K562 (cell line): ENCODE results near the gene ARHGAP32. TPM values are rescaled to one million over a fixed set of nuclear protein-coding genes. Genes with fewer than 3 reads are reported as not detected.

Source experiments
- ATAC-seq: fragments of 200-7000 bp; cut with Tn5 transposase; 3 replicates; pipeline ENCODE4 v1.9.1; 2020; ENCODE audit warnings: moderate library complexity
- BruUV-seq: library from RNA; stranded (reverse); fragments of 400-500 nt; replicated peaks from 2 replicates; lab custom pipeline; 2021; lab: Mats Ljungman, UMichigan
- CTCF ChIA-PET: fragments of 300-600 bp; formaldehyde crosslinking; extraction: SDS; loops from one replicate; lab custom pipeline; 2021; ENCODE audit warnings: low intra/inter-chr PET ratio; lab: Yijun Ruan, JAX
- POLR2A ChIA-PET: fragments of 300-600, 350-650 bp; sonication (Branson Sonifier 250); formaldehyde crosslinking; extraction: SDS; loops from one replicate; lab custom pipeline; 2021; ENCODE audit warnings: antibody characterized with exemption, inconsistent platforms; lab: Yijun Ruan, JAX
- DNase-seq, 4 experiments: peaks; one replicate each; pipeline versions ENCODE4 v3.0.0 to v3.0.0-alpha.2; 2011 to 2018; ENCODE audit warnings: low spot score in 3 of 4, mixed read lengths in 3 of 4; ENCODE audit errors: extremely low read depth in 1 of 4
- FAIRE-seq: peaks from 2 replicates; lab custom pipeline; 2011; peaks lifted over from hg19 to GRCh38; lab: Jason Lieb, UNC
- H2AFZ ChIP-seq: 2 replicates; pipeline ENCODE4 v1.6.0; 2011; ENCODE audit warnings: low read depth, low read length, control low read depth, inconsistent platforms
- H3K27ac ChIP-seq: fragments of 200-600 bp; 3 replicates; pipeline ENCODE4 v1.8.0; 2011; ENCODE audit warnings: low read depth, mild to moderate bottlenecking, control low read depth, inconsistent platforms, low read length, moderate library complexity, mixed read lengths; ENCODE audit errors: extremely low read depth
- H3K27me3 ChIP-seq, 2 experiments: fragments of 300-600 bp in 1 of 2; 2 replicates in 1 of 2; 3 replicates in 1 of 2; pipeline versions ENCODE4 v1.6.0 to v1.8.0; 2011; ENCODE audit warnings: inconsistent platforms in 2 of 2, low read length in 2 of 2, mild to moderate bottlenecking in 1 of 2, mixed read lengths in 1 of 2, moderate library complexity in 1 of 2; ENCODE audit not compliant: control insufficient read depth in 2 of 2, insufficient read depth in 2 of 2
- H3K36me3 ChIP-seq: fragments of 300-600 bp; 3 replicates; pipeline ENCODE4 v1.8.0; 2011; ENCODE audit warnings: mild to moderate bottlenecking, low read length, inconsistent platforms; ENCODE audit not compliant: control insufficient read depth, insufficient read depth
- H3K4me1 ChIP-seq, 2 experiments: fragments of 200-600 bp in 1 of 2; replicated peaks in 1 of 2; 2 replicates in 1 of 2; 3 replicates in 1 of 2; pipeline versions ENCODE4 v1.5.1 to v1.8.0; 2011; ENCODE audit warnings: inconsistent platforms in 2 of 2, low read length in 2 of 2, mild to moderate bottlenecking in 1 of 2, mixed read lengths in 1 of 2, moderate library complexity in 1 of 2; ENCODE audit not compliant: control insufficient read depth in 2 of 2, insufficient read depth in 2 of 2
- H3K4me2 ChIP-seq: 2 replicates; pipeline ENCODE4 v1.6.1; 2011; ENCODE audit warnings: low read length, control low read depth, inconsistent platforms, mixed read lengths; ENCODE audit not compliant: insufficient read depth
- H3K4me3 ChIP-seq: fragments of 200-600 bp; sonication (generic), shearing (Covaris generic); 2 replicates; pipeline ENCODE4 v1.5.1; 2016; ENCODE audit warnings: control low read depth, inconsistent platforms
- H3K79me2 ChIP-seq: fragments of 200-600 bp; 3 replicates; pipeline ENCODE4 v1.8.0; 2011; ENCODE audit warnings: low read length, inconsistent platforms; ENCODE audit not compliant: control insufficient read depth, insufficient read depth
- H3K9ac ChIP-seq, 2 experiments: 2 replicates each; pipeline versions ENCODE4 v1.6.0 to v1.6.1; 2011; ENCODE audit warnings: low read depth in 2 of 2, low read length in 2 of 2, control low read depth in 1 of 2, inconsistent platforms in 1 of 2, mild to moderate bottlenecking in 1 of 2, mixed read lengths in 1 of 2; ENCODE audit not compliant: insufficient read depth in 1 of 2
- H3K9me1 ChIP-seq: one replicate; pipeline ENCODE4 v1.6.0; 2011; ENCODE audit warnings: inconsistent platforms, mild to moderate bottlenecking, low read length, moderate library complexity; ENCODE audit not compliant: control insufficient read depth, insufficient read depth
- H3K9me3 ChIP-seq: replicated peaks from 2 replicates; pipeline ENCODE4 v1.5.1; 2011; ENCODE audit warnings: low read depth, low read length, inconsistent platforms; ENCODE audit not compliant: control insufficient read depth, insufficient read depth
- H4K20me1 ChIP-seq: replicated peaks from 2 replicates; pipeline ENCODE4 v1.6.1; 2011; ENCODE audit warnings: low read length, inconsistent platforms, mixed read lengths; ENCODE audit not compliant: control insufficient read depth, insufficient read depth
- BDP1 ChIP-seq: IDR thresholded peaks from 3 replicates; pipeline ENCODE4 v1.6.1; 2011; ENCODE audit not compliant: insufficient read length, insufficient read depth
- BMI1 ChIP-seq: fragments of 150-350 bp; IDR thresholded peaks from 2 replicates; pipeline ENCODE4 v1.6.1; 2014; ENCODE audit warnings: low read length
- BRF1 ChIP-seq: IDR thresholded peaks from 3 replicates; pipeline ENCODE4 v1.6.1; 2011; ENCODE audit warnings: borderline replicate concordance, mild to moderate bottlenecking; ENCODE audit not compliant: insufficient read length; ENCODE audit errors: extremely low read depth
- COPS2 ChIP-seq: fragments of 450-650 bp; conservative IDR thresholded peaks from 2 replicates; pipeline ENCODE4 v1.6.1; 2016; ENCODE audit warnings: mild to moderate bottlenecking, moderate library complexity
- EGR1 ChIP-seq: fragments of 450-650 bp; conservative IDR thresholded peaks from 2 replicates; pipeline ENCODE4 v1.6.1; 2017; ENCODE audit warnings: mild to moderate bottlenecking
- EHMT2 ChIP-seq: fragments of 450-650 bp; IDR thresholded peaks from 2 replicates; pipeline ENCODE4 v1.6.1; 2018; ENCODE audit warnings: antibody characterized with exemption
- GABPB2 ChIP-seq: fragments of 250-450 bp; sonication (Bioruptor Pico); conservative IDR thresholded peaks from 2 replicates; pipeline ENCODE4 v1.5.1; 2021; ENCODE audit warnings: mild to moderate bottlenecking
- KAT8 ChIP-seq: fragments of 450-650 bp; IDR thresholded peaks from 2 replicates; pipeline ENCODE4 v1.6.1; 2016; ENCODE audit warnings: low read depth, mild to moderate bottlenecking
- PURB ChIP-seq: sonication (generic); formaldehyde crosslinking; IDR thresholded peaks from 2 replicates; pipeline ENCODE4 v1.9.0; 2021; ENCODE audit warnings: low read depth, mild to moderate bottlenecking, missing genetic modification reagents
- RBM14 ChIP-seq: fragments of 200-400 bp; formaldehyde crosslinking; IDR thresholded peaks from 2 replicates; pipeline ENCODE4 v1.6.1; 2018; ENCODE audit warnings: low read depth, mild to moderate bottlenecking, low read length, moderate library complexity, borderline replicate concordance; ENCODE audit not compliant: insufficient read depth
- TSC22D4 ChIP-seq: fragments of 450-650 bp; IDR thresholded peaks from 2 replicates; pipeline ENCODE4 v1.6.1; 2016; ENCODE audit warnings: missing genetic modification characterization, missing biosample characterization, control low read depth
- YY1 ChIP-seq, 3 experiments: IDR thresholded peaks; 2 replicates each; pipeline ENCODE4 v1.6.1; 2011; ENCODE audit warnings: low read length in 2 of 3, mild to moderate bottlenecking in 2 of 3, moderate library complexity in 2 of 3, borderline replicate concordance in 1 of 3, control low read depth in 1 of 3, low read depth in 1 of 3; ENCODE audit not compliant: insufficient read depth in 3 of 3, insufficient replicate concordance in 2 of 3, control insufficient read depth in 1 of 3, insufficient read length in 1 of 3; ENCODE audit errors: extremely low read depth in 1 of 3
- ZNF77 ChIP-seq: fragments of 250-450 bp; sonication (Bioruptor Pico); IDR thresholded peaks from 2 replicates; pipeline ENCODE4 v1.5.0; 2020
- WGBS: fragments of 100-300 bp; shearing (Covaris generic); methylation state at CpG from one replicate; pipeline ENCODE4 v1.1.6; 2016; ENCODE audit warnings: low coverage, mixed read lengths; ENCODE audit not compliant: insufficient coverage; ENCODE audit errors: missing lambda C conversion rate; 5-methylcytosine and 5-hydroxymethylcytosine counted together
- in situ Hi-C: fragments of 300-500 bp; cut with MboI; formaldehyde crosslinking; loops from 4 replicates; pipeline ENCODE4 v1.15.0; 2018; ENCODE audit warnings: inconsistent platforms, mixed read lengths
- intact Hi-C: fragments of 100-400 bp; cut with micrococcal nuclease; formaldehyde crosslinking; loops from 2 replicates; pipeline ENCODE4 v1.14.2; 2022
- polyA plus RNA-seq, 8 experiments: library from polyadenylated mRNA; depleted of rRNA in 4 of 8; stranded (reverse) in 5 of 8; unstranded in 3 of 8; fragments of >200 nt; fragmentation: Nextera tagmentation in 2 of 8; fragmentation: Illumina TruSeq in 1 of 8; extraction: Ambion mirVana in 2 of 8; extraction: Trizol in 1 of 8; gene quantifications; 2 replicates each; pipeline versions ENCODE4 v1.2.1 to v1.2.3, GENCODE V29; 2011 to 2014; ENCODE audit warnings: inconsistent platforms in 1 of 8, missing spikeins in 1 of 8
- total RNA-seq, 7 experiments: library from RNA; depleted of rRNA in 6 of 7; stranded (reverse); fragments of >200 nt in 6 of 7; fragmentation: Illumina TruSeq in 2 of 7; extraction: Trizol in 2 of 7; gene quantifications; 2 replicates each; pipeline versions ENCODE4 v1.2.1 to v1.2.3, GENCODE V29; 2011 to 2021; ENCODE audit warnings: low replicate concordance in 1 of 7
- TF ChIP-seq, protein P1 (sequence below): fragments of 450-650 bp; IDR thresholded peaks from 2 replicates; pipeline ENCODE4 v1.6.1; 2016; ENCODE audit warnings: low read depth

Gene ARHGAP32
- total and polyA plus RNA-seq, 9 of the 15 experiments (the other 6 are each of a cell fraction or from before 2014, with no cell fraction given): 0.18 TPM; not detected in 8

DNA sequence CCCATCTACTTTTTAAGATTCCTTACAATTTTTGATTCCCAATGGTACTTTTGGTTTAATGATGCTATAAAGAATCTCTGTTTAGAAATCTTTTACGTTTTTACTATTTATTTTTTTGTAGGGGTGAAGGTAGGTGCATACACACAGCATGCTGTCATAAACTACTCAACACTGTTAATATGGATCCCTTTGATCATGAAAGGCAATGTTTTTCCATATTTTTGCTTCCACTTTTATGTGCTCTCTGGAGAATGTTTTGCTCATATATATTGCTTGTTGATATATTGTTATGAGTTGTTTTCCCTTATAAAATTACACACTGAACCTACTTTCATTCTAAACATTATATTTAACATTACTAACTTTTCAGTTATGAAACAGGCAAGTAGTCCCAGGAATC lies 125.9 kb downstream of the ARHGAP32 start:
- no peak for TF ChIP-seq KAT8
- TF ChIP-seq TSC22D4 (tag): no peak
- TF ChIP-seq EHMT2: no peak
- no peak for TF ChIP-seq GABPB2 (CRISPR knock-in tag)
- TF ChIP-seq BRF1: no peak
- TF ChIP-seq BMI1: no peak
- no peak for TF ChIP-seq ZNF77
- no peak for TF ChIP-seq PURB (CRISPR knock-in tag)
- TF ChIP-seq, protein P1, sequence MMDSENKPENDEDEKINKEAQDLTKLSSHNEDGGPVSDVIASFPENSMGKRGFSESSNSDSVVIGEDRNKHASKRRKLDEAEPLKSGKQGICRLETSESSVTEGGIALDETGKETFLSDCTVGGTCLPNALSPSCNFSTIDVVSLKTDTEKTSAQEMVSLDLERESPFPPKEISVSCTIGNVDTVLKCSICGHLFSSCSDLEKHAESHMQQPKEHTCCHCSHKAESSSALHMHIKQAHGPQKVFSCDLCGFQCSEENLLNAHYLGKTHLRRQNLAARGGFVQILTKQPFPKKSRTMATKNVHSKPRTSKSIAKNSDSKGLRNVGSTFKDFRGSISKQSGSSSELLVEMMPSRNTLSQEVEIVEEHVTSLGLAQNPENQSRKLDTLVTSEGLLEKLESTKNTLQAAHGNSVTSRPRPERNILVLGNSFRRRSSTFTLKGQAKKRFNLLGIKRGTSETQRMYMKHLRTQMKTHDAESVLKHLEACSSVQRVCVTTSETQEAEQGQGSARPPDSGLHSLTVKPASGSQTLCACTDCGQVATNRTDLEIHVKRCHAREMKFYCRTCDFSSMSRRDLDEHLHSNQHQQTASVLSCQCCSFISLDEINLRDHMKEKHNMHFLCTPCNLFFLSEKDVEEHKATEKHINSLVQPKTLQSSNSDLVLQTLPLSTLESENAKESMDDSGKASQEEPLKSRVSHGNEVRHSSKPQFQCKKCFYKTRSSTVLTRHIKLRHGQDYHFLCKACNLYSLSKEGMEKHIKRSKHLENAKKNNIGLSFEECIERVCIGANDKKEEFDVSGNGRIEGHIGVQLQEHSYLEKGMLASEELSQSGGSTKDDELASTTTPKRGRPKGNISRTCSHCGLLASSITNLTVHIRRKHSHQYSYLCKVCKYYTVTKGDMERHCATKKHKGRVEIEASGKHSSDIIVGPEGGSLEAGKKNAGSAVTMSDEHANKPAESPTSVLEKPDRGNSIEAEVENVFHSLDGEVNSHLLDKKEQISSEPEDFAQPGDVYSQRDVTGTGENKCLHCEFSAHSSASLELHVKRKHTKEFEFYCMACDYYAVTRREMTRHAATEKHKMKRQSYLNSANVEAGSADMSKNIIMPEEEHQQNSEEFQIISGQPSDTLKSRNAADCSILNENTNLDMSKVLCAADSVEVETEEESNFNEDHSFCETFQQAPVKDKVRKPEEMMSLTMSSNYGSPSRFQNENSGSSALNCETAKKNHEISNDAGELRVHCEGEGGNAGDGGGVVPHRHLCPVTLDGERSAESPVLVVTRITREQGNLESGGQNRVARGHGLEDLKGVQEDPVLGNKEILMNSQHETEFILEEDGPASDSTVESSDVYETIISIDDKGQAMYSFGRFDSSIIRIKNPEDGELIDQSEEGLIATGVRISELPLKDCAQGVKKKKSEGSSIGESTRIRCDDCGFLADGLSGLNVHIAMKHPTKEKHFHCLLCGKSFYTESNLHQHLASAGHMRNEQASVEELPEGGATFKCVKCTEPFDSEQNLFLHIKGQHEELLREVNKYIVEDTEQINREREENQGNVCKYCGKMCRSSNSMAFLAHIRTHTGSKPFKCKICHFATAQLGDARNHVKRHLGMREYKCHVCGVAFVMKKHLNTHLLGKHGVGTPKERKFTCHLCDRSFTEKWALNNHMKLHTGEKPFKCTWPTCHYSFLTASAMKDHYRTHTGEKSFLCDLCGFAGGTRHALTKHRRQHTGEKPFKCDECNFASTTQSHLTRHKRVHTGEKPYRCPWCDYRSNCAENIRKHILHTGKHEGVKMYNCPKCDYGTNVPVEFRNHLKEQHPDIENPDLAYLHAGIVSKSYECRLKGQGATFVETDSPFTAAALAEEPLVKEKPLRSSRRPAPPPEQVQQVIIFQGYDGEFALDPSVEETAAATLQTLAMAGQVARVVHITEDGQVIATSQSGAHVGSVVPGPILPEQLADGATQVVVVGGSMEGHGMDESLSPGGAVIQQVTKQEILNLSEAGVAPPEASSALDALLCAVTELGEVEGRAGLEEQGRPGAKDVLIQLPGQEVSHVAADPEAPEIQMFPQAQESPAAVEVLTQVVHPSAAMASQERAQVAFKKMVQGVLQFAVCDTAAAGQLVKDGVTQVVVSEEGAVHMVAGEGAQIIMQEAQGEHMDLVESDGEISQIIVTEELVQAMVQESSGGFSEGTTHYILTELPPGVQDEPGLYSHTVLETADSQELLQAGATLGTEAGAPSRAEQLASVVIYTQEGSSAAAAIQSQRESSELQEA: no peak
- no peak for TF ChIP-seq COPS2
- TF ChIP-seq RBM14: no peak
- TF ChIP-seq EGR1: no peak
- no peak for TF ChIP-seq YY1 (IDR thresholded peaks at IDR 0.05; ENCODE audit: borderline replicate concordance in 1 of 3, control insufficient read depth in 1 of 3, extremely low read depth in 1 of 3, insufficient read depth in 3 of 3, insufficient read length in 1 of 3, insufficient replicate concordance in 2 of 3, low read depth in 1 of 3, low read length in 2 of 3)
- no peak for TF ChIP-seq BDP1
- no peak overlapping the region for H3K4me3 ChIP-seq
- no peak for FAIRE-seq
- no peak for DNase-seq
- H3K9me3 ChIP-seq: no peaks in the 10 kb centered on the region
- H3K36me3 ChIP-seq: no peaks in the 10 kb centered on the region
- ChIA-PET CTCF (no interaction called here), POLR2A (no interaction called here)
- H3K27me3 ChIP-seq: no peaks in the 10 kb centered on the region
- no peaks in the 10 kb centered on the region for H3K79me2 ChIP-seq
- H3K4me1 ChIP-seq: no peaks in the 10 kb centered on the region
- H3K9me1 ChIP-seq: no peaks in the 10 kb centered on the region
- in situ Hi-C loops (no loop called here), intact Hi-C loops (no loop called here)
- H2AFZ ChIP-seq: no peak overlapping the region
- 0% methylated on average over 1 of the region's 1 CpG for WGBS
- no TSS peak for BruUV-seq
- H3K27ac ChIP-seq: no peak overlapping the region
- no peak for ATAC-seq
- no peak overlapping the region for H3K9ac ChIP-seq
- H3K4me2 ChIP-seq: no peak overlapping the region
- H4K20me1 ChIP-seq: no peaks in the 10 kb centered on the region
